Measurements from ENCODE around the gene SPATS2L.

The SPATS2L gene

GRCh38 chr2:200352636-200353035 is 46.1 kb downstream of the SPATS2L start:
- no peak for DNase-seq

- DNase-seq: no peak
These were observed 46.6 kb downstream of the SPATS2L start for GRCh38 chr2:200353120-200353519.

GRCh38 chr2:200353874-200354273 is 47.4 kb downstream of the SPATS2L start:
- DNase-seq: no peak

GRCh38 chr2:200354833-200355751 is 48.6 kb downstream of the SPATS2L start:
- no peak for DNase-seq

- no peak for DNase-seq
These were observed 49.8 kb downstream of the SPATS2L start for GRCh38 chr2:200356321-200356720.

GRCh38 chr2:200356857-200357384 is 50.4 kb downstream of the SPATS2L start:
- DNase-seq: no peak

GRCh38 chr2:200357845-200358244 is 51.4 kb downstream of the SPATS2L start:
- no peak for DNase-seq

GRCh38 chr2:200359552-200359951 is 53.1 kb downstream of the SPATS2L start:
- no peak for DNase-seq

GRCh38 chr2:200360364-200360763 is 53.9 kb downstream of the SPATS2L start:
- DNase-seq: no peak

- DNase-seq: no peak
These were observed 55.9 kb downstream of the SPATS2L start for GRCh38 chr2:200362202-200362917.

GRCh38 chr2:200363279-200363678 is 56.8 kb downstream of the SPATS2L start:
- DNase-seq: no peak

- no peak for DNase-seq
These were observed 57.6 kb downstream of the SPATS2L start for GRCh38 chr2:200364142-200364541.

GRCh38 chr2:200364620-200365019 is 58.1 kb downstream of the SPATS2L start:
- no peak for DNase-seq

- DNase-seq: no peak
These were observed 58.7 kb downstream of the SPATS2L start for GRCh38 chr2:200365209-200365608.

GRCh38 chr2:200367155-200367554 is 60.7 kb downstream of the SPATS2L start:
- no peak for DNase-seq

- no peak for DNase-seq
These were observed 63.4 kb downstream of the SPATS2L start for GRCh38 chr2:200369886-200370285.

- no peak for DNase-seq
These were observed 66.7 kb downstream of the SPATS2L start for GRCh38 chr2:200373231-200373630.

- no peak for DNase-seq
These were observed 67.5 kb downstream of the SPATS2L start for GRCh38 chr2:200373973-200374416.

GRCh38 chr2:200376513-200377354 is 70.2 kb downstream of the SPATS2L start:
- no peak for DNase-seq

- DNase-seq: no peak
These were observed 71.2 kb downstream of the SPATS2L start for GRCh38 chr2:200377355-200378336.

- no peak for DNase-seq
These were observed 72.3 kb downstream of the SPATS2L start for GRCh38 chr2:200378652-200379290.
